ENCODE results near the gene OR5P2.
"Not testable (repeated sequence)": the region's sequence is repeated elsewhere in the genome, so short reads cannot be mapped to it uniquely, and the experiment has no call there.

OR5P2 gene, protein sequence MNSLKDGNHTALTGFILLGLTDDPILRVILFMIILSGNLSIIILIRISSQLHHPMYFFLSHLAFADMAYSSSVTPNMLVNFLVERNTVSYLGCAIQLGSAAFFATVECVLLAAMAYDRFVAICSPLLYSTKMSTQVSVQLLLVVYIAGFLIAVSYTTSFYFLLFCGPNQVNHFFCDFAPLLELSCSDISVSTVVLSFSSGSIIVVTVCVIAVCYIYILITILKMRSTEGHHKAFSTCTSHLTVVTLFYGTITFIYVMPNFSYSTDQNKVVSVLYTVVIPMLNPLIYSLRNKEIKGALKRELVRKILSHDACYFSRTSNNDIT

DNA sequence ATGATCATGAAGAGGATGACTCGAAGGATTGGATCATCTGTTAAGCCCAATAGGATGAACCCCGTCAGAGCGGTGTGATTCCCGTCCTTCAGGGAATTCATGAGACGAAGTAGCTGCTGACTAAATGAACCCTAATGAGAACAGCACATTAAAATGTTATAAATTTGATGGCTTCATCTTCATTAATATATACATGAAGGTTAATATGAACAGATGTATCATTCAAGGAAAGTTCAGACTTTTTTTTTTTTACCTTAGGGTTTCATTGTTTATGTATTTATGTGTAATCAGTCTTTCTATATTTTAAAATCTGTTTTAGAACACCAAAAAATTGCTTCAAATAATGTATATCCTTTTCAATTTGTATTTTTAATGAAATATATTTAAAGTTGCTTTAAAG lies at the start of gene OR5P2:
Gene OR5P2, minus strand, starts transcription at position 101 of the 400 bp plus-strand sequence. Its CDS starts 0 bp downstream, at position 101.
- no peak for DNase-seq (ENCODE audit: low read depth)

DNA sequence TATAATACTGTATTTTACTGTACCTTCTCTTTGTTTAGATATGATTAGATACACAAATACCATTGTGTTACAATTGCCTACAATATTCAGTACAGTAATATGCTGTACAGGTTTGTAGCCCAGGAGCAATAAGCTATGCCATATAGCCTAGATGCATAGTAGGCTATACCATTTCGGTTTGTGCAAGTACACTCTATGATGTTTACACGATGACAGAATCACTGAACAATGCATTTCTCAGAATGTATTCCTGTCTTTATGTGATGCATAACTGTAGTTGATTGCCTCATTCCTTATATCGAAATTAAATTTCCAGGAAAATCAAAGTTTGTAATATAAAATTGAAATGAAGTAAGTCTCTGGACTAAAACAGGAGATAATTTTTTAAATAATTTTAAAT lies 49.3 kb upstream of the OR5P2 start:
- peak; percentile 26 for DNase-seq (ENCODE audit: low read depth)

- DNase-seq (ENCODE audit: low read depth) = no peak
Observed at GRCh38 chr11:7844986-7845385, 48.2 kb upstream of the OR5P2 start.

DNA sequence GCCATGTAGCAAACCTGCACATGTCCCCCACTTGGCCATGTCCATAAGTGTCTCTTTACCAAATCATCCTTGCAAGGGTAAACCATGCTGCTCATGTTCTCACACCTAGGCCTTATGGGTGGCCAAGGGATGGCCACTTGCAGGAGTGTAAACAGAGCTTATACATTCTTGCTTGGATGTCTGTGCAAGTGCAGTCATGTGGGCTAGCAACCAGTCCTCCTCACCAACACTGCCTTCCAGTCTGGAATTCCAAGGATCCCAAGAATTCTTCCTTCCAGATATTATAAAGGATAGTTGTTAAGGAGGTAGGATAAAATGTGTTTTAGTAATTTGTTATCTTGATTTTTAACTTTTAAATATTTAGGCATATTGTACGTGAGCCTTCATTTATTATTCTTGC lies 47.8 kb upstream of the OR5P2 start:
- no peak for DNase-seq (ENCODE audit: low read depth)

GRCh38 chr11:7840578-7840977 lies 43.8 kb upstream of the OR5P2 start:
- DNase-seq (ENCODE audit: low read depth) = no peak

DNA sequence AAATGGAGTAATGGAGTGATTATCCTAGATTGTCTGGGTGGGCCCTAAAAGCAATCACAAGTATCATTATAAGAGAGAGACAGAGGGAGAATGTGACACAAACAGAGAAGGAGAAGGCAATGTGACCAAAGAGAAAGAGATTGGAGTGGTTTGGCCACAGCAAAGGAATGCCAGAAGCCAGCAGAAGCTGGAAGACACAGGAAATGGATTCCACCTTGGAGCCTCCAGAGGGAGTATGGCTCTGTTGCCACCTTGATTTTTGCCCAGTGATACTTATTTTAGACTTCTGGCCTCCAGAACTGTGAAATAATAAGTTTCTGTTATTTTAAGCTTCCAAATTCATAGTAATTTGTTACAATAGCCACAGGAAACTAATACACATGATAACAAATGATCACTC lies 36.8 kb upstream of the OR5P2 start:
- peak; percentile 10 for DNase-seq (ENCODE audit: low read depth)

GRCh38 chr11:7830740-7831139 lies 34.0 kb upstream of the OR5P2 start, which contains the start of gene OR5P3:
Gene OR5P3, minus strand, starts transcription at chr11:7830840.
- DNase-seq (ENCODE audit: low read depth) = no peak

DNA sequence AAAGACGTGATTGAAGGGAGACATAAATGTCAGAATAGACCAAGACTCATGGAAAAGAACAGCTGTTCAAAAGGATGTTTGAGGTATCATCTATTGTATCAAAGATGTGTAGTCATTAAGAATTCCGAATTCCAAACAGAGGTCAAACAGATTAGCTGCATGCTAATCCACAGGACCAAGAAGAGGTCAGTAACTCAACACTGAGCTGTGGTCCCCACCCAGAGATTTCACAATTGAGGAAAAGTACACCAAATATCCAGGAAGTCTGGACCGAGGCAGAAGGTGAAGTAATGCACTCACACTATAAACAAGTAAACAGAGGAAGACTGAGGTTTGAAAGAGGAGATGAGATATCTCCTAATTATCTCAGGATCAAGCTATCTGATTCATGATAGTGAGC lies 29.6 kb upstream of the OR5P2 start:
- peak; percentile 4 for DNase-seq (ENCODE audit: low read depth)

- DNase-seq (ENCODE audit: low read depth) = not testable (repeated sequence)
Observed at GRCh38 chr11:7820417-7820816, 23.7 kb upstream of the OR5P2 start.

DNA sequence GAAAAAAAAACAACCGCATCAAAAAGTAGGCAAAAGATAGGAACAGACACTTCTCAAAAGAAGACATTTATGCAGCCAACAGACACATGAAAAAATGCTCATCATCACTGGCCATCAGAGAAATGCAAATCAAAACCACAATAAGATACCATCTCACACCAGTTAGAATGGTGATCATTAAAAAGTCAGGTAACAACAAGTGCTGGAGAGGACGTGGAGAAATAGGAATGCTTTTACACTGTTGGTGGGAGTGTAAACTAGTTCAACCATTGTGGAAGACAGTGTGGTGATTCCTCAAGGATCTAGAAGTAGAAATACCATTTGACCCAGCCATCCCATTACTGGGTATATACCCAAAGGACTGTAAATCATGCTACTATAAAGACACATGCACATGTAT lies 18.2 kb upstream of the OR5P2 start:
- DNase-seq (ENCODE audit: low read depth) = not testable (repeated sequence)

DNA sequence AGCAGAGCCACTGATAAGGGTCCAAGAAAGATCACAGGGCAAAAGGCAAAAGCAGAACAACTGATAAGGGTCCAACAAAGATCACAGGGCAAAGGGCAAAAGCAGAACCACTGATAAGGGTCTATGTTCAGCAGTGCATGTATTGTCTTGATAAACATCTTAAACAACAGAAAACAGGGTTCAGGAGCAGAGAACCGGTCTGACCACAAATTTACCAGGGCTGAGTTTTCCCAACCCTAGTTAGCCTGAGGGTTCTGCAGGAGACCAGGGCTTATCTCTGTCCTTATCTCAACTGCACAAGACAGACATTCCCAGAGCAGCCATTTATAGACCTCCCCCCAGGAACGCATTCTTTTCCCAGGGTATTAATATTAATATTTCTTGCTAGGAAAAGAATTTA lies 13.6 kb upstream of the OR5P2 start:
- not testable (repeated sequence) for DNase-seq (ENCODE audit: low read depth)

DNA sequence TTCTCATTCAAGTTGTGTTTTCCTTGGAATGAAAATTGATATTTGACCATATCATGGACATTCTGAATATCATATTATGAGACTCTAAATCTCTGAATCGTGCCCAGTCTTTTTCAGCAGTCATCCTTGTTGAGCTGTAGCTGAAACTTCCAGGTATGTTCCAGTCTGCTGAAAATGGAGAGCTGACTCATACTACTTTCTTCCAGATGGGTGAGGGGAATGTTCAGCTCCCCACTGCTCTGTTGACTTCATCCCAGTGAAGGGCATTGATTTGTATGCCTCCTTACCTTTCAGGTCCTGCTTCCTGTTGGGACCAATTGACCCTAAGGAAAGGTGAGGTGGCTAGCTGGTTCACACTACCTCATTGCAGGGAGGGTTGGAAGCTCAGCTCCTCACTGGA lies 3.5 kb downstream of the OR5P2 start:
- no peak for DNase-seq (ENCODE audit: low read depth)

DNA sequence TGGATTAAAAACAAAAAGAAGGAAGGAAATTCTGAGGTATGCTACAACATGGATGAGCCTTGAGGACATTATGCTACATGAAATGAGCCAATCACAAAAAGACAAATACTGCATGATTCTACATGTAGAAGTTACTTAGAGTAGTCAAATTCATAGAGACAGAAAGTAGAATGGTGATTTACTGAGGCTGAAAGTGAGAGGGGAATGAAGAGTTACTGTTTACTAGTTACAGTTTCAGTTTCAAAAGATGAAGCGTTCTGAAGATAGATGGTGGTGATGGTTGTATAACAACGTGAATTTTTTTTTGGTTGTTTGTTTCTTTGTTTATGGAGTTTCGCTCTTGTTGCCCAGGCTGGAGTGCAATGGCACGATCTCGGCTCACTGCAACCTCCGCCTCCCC lies 9.5 kb downstream of the OR5P2 start:
- no peak for DNase-seq (ENCODE audit: low read depth)

DNA sequence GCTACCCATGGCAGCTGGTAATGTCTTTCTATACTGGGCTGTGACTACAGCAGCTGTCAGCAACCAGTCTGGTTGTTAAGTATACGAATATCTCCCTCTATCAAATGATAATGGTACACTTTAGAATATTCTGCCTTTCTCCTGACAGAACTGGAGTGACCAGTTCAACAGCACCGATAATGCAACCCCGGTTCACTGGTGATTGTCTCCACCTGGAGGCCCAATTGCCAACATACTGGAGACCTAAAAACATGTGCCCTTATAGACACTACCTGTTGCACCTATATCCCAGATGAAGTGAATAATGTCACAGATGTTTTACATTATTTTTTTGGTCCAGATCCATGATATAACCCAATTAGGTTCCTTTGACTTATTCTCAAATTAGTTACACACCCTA lies 21.1 kb downstream of the OR5P2 start:
- no peak for DNase-seq (ENCODE audit: low read depth)

- not testable (repeated sequence) for DNase-seq (ENCODE audit: low read depth)
Observed at GRCh38 chr11:7764301-7764700, 32.4 kb downstream of the OR5P2 start.

DNA sequence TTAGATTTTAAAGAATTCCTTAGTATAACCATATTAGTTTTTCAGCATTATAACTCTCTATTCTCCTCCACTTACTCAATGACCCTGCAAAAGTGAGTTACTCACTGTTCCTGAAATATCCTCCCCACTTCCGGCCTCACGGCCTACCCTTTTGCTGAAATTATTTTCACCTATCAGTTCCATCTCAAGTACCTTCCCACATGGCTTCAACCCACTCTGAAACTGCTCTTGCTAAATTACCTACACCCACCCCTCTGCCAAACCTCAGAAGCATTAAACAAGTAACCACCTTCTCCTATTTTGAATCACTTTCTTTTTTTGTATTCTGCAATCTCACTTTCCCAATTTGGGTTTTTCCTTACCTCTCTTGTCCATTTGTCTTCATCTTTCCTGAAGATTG lies 37.7 kb downstream of the OR5P2 start:
- DNase-seq (ENCODE audit: low read depth) = no peak

DNA sequence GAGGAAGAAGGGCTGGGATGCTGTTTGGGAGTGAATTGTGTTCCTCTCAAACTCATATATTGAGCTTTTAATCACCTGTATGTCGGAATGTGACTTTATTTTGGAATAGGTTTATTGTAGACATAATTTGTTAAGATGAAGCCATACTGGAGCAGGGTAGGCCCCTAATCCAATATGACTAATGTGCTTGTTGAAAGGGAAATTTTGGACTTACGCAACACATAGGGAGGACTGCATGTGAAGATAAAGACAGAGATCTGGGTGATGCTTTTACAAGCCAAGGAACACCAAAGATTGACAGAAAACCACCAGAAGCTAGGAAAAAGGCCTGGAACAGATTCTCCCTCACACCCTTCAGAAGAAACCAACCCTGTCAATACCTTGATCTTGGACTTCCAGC lies 47.3 kb downstream of the OR5P2 start:
- DNase-seq (ENCODE audit: low read depth) = peak; percentile 20

Measured in ELR (cell line).